Loucy (cell line): ENCODE results near the gene GOLM1.
"Not testable (repeated sequence)": the region's sequence is repeated elsewhere in the genome, so short reads cannot be mapped to it uniquely, and the experiment has no call there.

ENCODE experiments used
- H2AFZ ChIP-seq: fragments of 200-600 bp; sonication (generic); 2 replicates; pipeline ENCODE4 v1.6.0; 2016; ENCODE audit warnings: antibody characterized with exemption, mild to moderate bottlenecking, low read length, moderate library complexity
- H3F3A ChIP-seq: fragments of 200-600 bp; 2 replicates; pipeline ENCODE4 v1.6.0; 2016; ENCODE audit warnings: antibody characterized with exemption, low read depth, mild to moderate bottlenecking
- H3K27me3 ChIP-seq: fragments of 200-600 bp; sonication (generic); 2 replicates; pipeline ENCODE4 v1.6.1; 2014; ENCODE audit warnings: low read length, mild to moderate bottlenecking; ENCODE audit not compliant: insufficient read depth, poor library complexity, severe bottlenecking
- H3K36me3 ChIP-seq: fragments of 200-600 bp; sonication (generic); 2 replicates; pipeline ENCODE4 v1.6.1; 2016; ENCODE audit warnings: low read length; ENCODE audit not compliant: insufficient read depth
- H3K4me1 ChIP-seq: fragments of 200-600 bp; sonication (generic); 2 replicates; pipeline ENCODE4 v1.5.1; 2014; ENCODE audit warnings: low read length, mild to moderate bottlenecking; ENCODE audit not compliant: insufficient read depth, poor library complexity, severe bottlenecking
- H3K4me2 ChIP-seq: fragments of 200-600 bp; sonication (generic); 2 replicates; pipeline ENCODE4 v1.6.0; 2014; ENCODE audit warnings: antibody characterized with exemption, low read length, low read depth, mild to moderate bottlenecking; ENCODE audit not compliant: poor library complexity, severe bottlenecking
- H3K4me3 ChIP-seq: fragments of 200-600 bp; sonication (generic); 2 replicates; pipeline ENCODE4 v1.5.1; 2014; ENCODE audit warnings: low read length, mild to moderate bottlenecking, mixed read lengths; ENCODE audit not compliant: poor library complexity, severe bottlenecking
- H3K79me2 ChIP-seq: fragments of 200-600 bp; sonication (generic); 2 replicates; pipeline ENCODE4 v1.6.1; 2014; ENCODE audit warnings: low read length; ENCODE audit not compliant: insufficient read depth
- H3K9ac ChIP-seq: fragments of 200-600 bp; sonication (generic); 2 replicates; pipeline ENCODE4 v1.6.0; 2014; ENCODE audit warnings: mild to moderate bottlenecking, low read depth, low read length, moderate library complexity; ENCODE audit not compliant: poor library complexity, severe bottlenecking
- H3K9me2 ChIP-seq: fragments of 200-600 bp; sonication (generic); replicated peaks from 2 replicates; pipeline ENCODE4 v1.6.1; 2016; ENCODE audit warnings: low read depth, low read length, mixed read lengths
- H3K9me3 ChIP-seq: fragments of 200-600 bp; sonication (generic); 2 replicates; pipeline ENCODE4 v1.6.1; 2014; ENCODE audit warnings: mild to moderate bottlenecking, antibody characterized with exemption, low read length, low read depth; ENCODE audit not compliant: insufficient read depth
- H4K20me1 ChIP-seq: fragments of 200-600 bp; sonication (generic); 2 replicates; pipeline ENCODE4 v1.6.0; 2014; ENCODE audit warnings: antibody characterized with exemption, low read length, mild to moderate bottlenecking; ENCODE audit not compliant: insufficient read depth, poor library complexity, severe bottlenecking
- CTCF ChIP-seq: fragments of 200-600 bp; sonication (generic); conservative IDR thresholded peaks from 2 replicates; pipeline ENCODE4 v1.5.1; 2014; ENCODE audit warnings: mild to moderate bottlenecking, antibody characterized with exemption, low read length
- EZH2phosphoT487 ChIP-seq: fragments of 200-600 bp; IDR thresholded peaks from 2 replicates; pipeline ENCODE4 v1.6.1; 2018; ENCODE audit warnings: antibody characterized with exemption, mild to moderate bottlenecking, moderate library complexity, borderline replicate concordance

The GOLM1 gene

GRCh38 chr9:86052556-86053468, 46.5 kb downstream of the GOLM1 start:
- H3K4me3 ChIP-seq, result no peak overlapping the region
- H4K20me1 ChIP-seq, result no peaks in the 10 kb centered on the region
- H3K9me2 ChIP-seq, result no peaks in the 10 kb centered on the region
- H3K79me2 ChIP-seq, result no peaks in the 10 kb centered on the region
- H2AFZ ChIP-seq, result no peak overlapping the region
- H3K27me3 ChIP-seq, result no peaks in the 10 kb centered on the region
- H3K4me1 ChIP-seq, result no peaks in the 10 kb centered on the region
- H3K4me2 ChIP-seq, result no peak overlapping the region
- no peaks in the 10 kb centered on the region for H3F3A ChIP-seq
- H3K9ac ChIP-seq, result no peak overlapping the region
- H3K36me3 ChIP-seq, result no peaks in the 10 kb centered on the region
- H3K9me3 ChIP-seq, result no peaks in the 10 kb centered on the region
- TF ChIP-seq EZH2phosphoT487, result no peak
- no peak for TF ChIP-seq CTCF

- H3K4me1 ChIP-seq, H3K4me2 ChIP-seq, H3K4me3 ChIP-seq, H3K27me3 ChIP-seq, H3K9me2 ChIP-seq, H3K9ac ChIP-seq, H3F3A ChIP-seq, H3K9me3 ChIP-seq, H3K79me2 ChIP-seq, H2AFZ ChIP-seq, H4K20me1 ChIP-seq, H3K36me3 ChIP-seq: not testable (repeated sequence)
Observed at GRCh38 chr9:86048018-86048742, 51.2 kb downstream of the GOLM1 start.

- no peaks in the 10 kb centered on the region for H3K36me3 ChIP-seq
Observed at GRCh38 chr9:86047361-86047760, 52.0 kb downstream of the GOLM1 start.

More at GRCh38 chr9:86047361-86047760, 52.0 kb downstream of the GOLM1 start:
- H3F3A ChIP-seq, result no peaks in the 10 kb centered on the region
- no peaks in the 10 kb centered on the region for H3K79me2 ChIP-seq
- H3K9ac ChIP-seq, result no peak overlapping the region
- no peaks in the 10 kb centered on the region for H3K9me2 ChIP-seq
- H3K9me3 ChIP-seq, result no peaks in the 10 kb centered on the region
- no peak overlapping the region for H3K4me2 ChIP-seq
- no peaks in the 10 kb centered on the region for H3K4me1 ChIP-seq
- H3K4me3 ChIP-seq, result no peak overlapping the region
- no peaks in the 10 kb centered on the region for H3K27me3 ChIP-seq
- no peaks in the 10 kb centered on the region for H4K20me1 ChIP-seq
- no peak for TF ChIP-seq CTCF
- TF ChIP-seq EZH2phosphoT487, result no peak
- no peak overlapping the region for H2AFZ ChIP-seq
